ENCODE data around the gene CKMT2.
"Not testable (repeated sequence)": the region's sequence is repeated elsewhere in the genome, so short reads cannot be mapped to it uniquely, and the experiment has no call there.

CKMT2 gene

GRCh38 chr5:81253875-81254274, 20.8 kb downstream of the CKMT2 start:
- DNase-seq = no peak

- DNase-seq = no peak
Observed at GRCh38 chr5:81254886-81255559, 21.9 kb downstream of the CKMT2 start.

- DNase-seq = no peak
Observed at GRCh38 chr5:81256766-81257165, 23.6 kb downstream of the CKMT2 start.

- not testable (repeated sequence) for DNase-seq
Observed at GRCh38 chr5:81262796-81263195, 29.7 kb downstream of the CKMT2 start.

GRCh38 chr5:81265101-81265500, 32.0 kb downstream of the CKMT2 start:
- no peak for DNase-seq

- DNase-seq = no peak
Observed at GRCh38 chr5:81268521-81269196, 35.5 kb downstream of the CKMT2 start.

GRCh38 chr5:81269751-81270393, 36.8 kb downstream of the CKMT2 start:
- DNase-seq = no peak

- DNase-seq = not testable (repeated sequence)
Observed at GRCh38 chr5:81270394-81271027, 37.4 kb downstream of the CKMT2 start.

GRCh38 chr5:81283976-81284375, 50.9 kb downstream of the CKMT2 start:
- no peak for DNase-seq

GRCh38 chr5:81286059-81286617, 53.0 kb downstream of the CKMT2 start:
- DNase-seq = no peak

GRCh38 chr5:81288021-81288433, 54.9 kb downstream of the CKMT2 start:
- no peak for DNase-seq

- no peak for DNase-seq
Observed at GRCh38 chr5:81290146-81290545, 57.0 kb downstream of the CKMT2 start.

- no peak for DNase-seq
Observed at GRCh38 chr5:81292130-81292529, 59.0 kb downstream of the CKMT2 start.

GRCh38 chr5:81294021-81294420, 60.9 kb downstream of the CKMT2 start:
- not testable (repeated sequence) for DNase-seq

GRCh38 chr5:81297531-81297930, 64.4 kb downstream of the CKMT2 start:
- no peak for DNase-seq

GRCh38 chr5:81300921-81301270, 67.8 kb downstream of the CKMT2 start:
- no peak for DNase-seq

GRCh38 chr5:81301271-81302015, 68.3 kb downstream of the CKMT2 start, which contains the start of gene ZCCHC9:
TSS of gene ZCCHC9 (plus strand) at chr5:81301587. CDS start at chr5:81304758, 3,171 bp downstream.
- DNase-seq = peak; percentile 66 to 86 (median 80)

- no peak for DNase-seq
Observed at GRCh38 chr5:81302596-81302995, 69.5 kb downstream of the CKMT2 start.

GRCh38 chr5:81303563-81303962, 70.4 kb downstream of the CKMT2 start:
- no peak for DNase-seq

- no peak for DNase-seq
Observed at GRCh38 chr5:81305785-81306184, 72.7 kb downstream of the CKMT2 start.

- no peak for DNase-seq
Observed at GRCh38 chr5:81308836-81309235, 75.7 kb downstream of the CKMT2 start.

- DNase-seq = no peak
Observed at GRCh38 chr5:81310402-81311063, 77.4 kb downstream of the CKMT2 start.
